HCT116 (cell line): ENCODE measurements around the gene ABHD3. TPM values are rescaled to one million over a fixed set of nuclear protein-coding genes. Genes with fewer than 3 reads are reported as not detected.

Source experiments
- ATAC-seq: fragments of 200-7000 bp; cut with Tn5 transposase; 2 replicates; pipeline ENCODE4 v1.9.1; 2020; ENCODE audit warnings: mild to moderate bottlenecking, moderate library complexity
- BruUV-seq: library from RNA; stranded (reverse); fragments of 400-500 nt; replicated peaks from 2 replicates; lab custom pipeline; 2021; lab: Mats Ljungman, UMichigan
- CTCF ChIA-PET: fragments of 300-600 bp; sonication (Branson Sonifier 250); formaldehyde crosslinking; loops from one replicate; lab custom pipeline; 2021; ENCODE audit warnings: antibody characterized with exemption; lab: Charles Lee
- POLR2A ChIA-PET: fragments of 300-600, 350-600 bp; sonication (Branson Sonifier 250); formaldehyde crosslinking; loops from one replicate; lab custom pipeline; 2021; ENCODE audit warnings: antibody characterized with exemption; lab: Charles Lee
- RAD21 ChIA-PET, 2 experiments: fragments of 300-600 bp; sonication (Branson Sonifier 250); formaldehyde crosslinking; loops; one replicate each; lab custom pipeline; 2023; ENCODE audit warnings: low total read pairs in 2 of 2; ENCODE audit not compliant: uncharacterized antibody in 2 of 2, unreplicated experiment in 2 of 2, low non-redundant PET in 1 of 2; lab: Charles Lee
- DNase-seq: peaks from one replicate; pipeline ENCODE4 v3.0.0-alpha.2; 2010; ENCODE audit warnings: low read depth, low spot score
- H2AFZ ChIP-seq: fragments of 200-600 bp; shearing (Covaris generic), sonication (generic); 2 replicates; pipeline ENCODE4 v1.6.1; 2017; ENCODE audit warnings: low read depth, mixed run types, mixed read lengths, antibody characterized with exemption, low read length; ENCODE audit not compliant: poor library complexity, severe bottlenecking
- H3K27ac ChIP-seq: 2 replicates; pipeline ENCODE4 v1.5.1; 2012; ENCODE audit warnings: low read depth, low read length
- H3K27me3 ChIP-seq: fragments of 200-600 bp; sonication (generic); 2 replicates; pipeline ENCODE4 v1.6.1; 2016; ENCODE audit warnings: mixed run types, low read length, mixed read lengths; ENCODE audit not compliant: insufficient read depth
- H3K36me3 ChIP-seq, 2 experiments: fragments of 200-500 bp in 1 of 2; fragments of 200-600 bp in 1 of 2; sonication (Bioruptor generic) in 1 of 2; sonication (generic) in 1 of 2; 2 replicates each; pipeline versions ENCODE4 v1.5.1 to v1.6.1; 2014 to 2016; ENCODE audit warnings: low read length in 2 of 2, inconsistent platforms in 1 of 2, mixed read lengths in 1 of 2, mixed run types in 1 of 2; ENCODE audit not compliant: insufficient read depth in 2 of 2, control insufficient read depth in 1 of 2
- H3K4me1 ChIP-seq, 2 experiments: fragments of 200-600 bp in 1 of 2; sonication (generic) in 1 of 2; 2 replicates each; pipeline versions ENCODE4 v1.5.1 to v1.6.1; 2012 to 2017; ENCODE audit warnings: low read length in 2 of 2, inconsistent platforms in 1 of 2, mild to moderate bottlenecking in 1 of 2, mixed read lengths in 1 of 2, mixed run types in 1 of 2, moderate library complexity in 1 of 2; ENCODE audit not compliant: insufficient read depth in 2 of 2, control insufficient read depth in 1 of 2
- H3K4me2 ChIP-seq: fragments of 200-600 bp; sonication (generic); 2 replicates; pipeline ENCODE4 v1.6.1; 2017; ENCODE audit warnings: mixed run types, low read length, mixed read lengths
- H3K4me3 ChIP-seq, 2 experiments: fragments of 200-600 bp in 1 of 2; sonication (generic) in 1 of 2; replicated peaks in 1 of 2; 2 replicates each; pipeline ENCODE4 v1.5.1; 2011 to 2016; ENCODE audit warnings: low read length in 2 of 2, control low read depth in 1 of 2, low read depth in 1 of 2, mild to moderate bottlenecking in 1 of 2, mixed read lengths in 1 of 2, mixed run types in 1 of 2
- H3K79me2 ChIP-seq: fragments of 200-600 bp; sonication (generic); 2 replicates; pipeline ENCODE4 v1.6.1; 2017; ENCODE audit warnings: mild to moderate bottlenecking, mixed run types, low read length, moderate library complexity, mixed read lengths; ENCODE audit not compliant: insufficient read depth
- H3K9ac ChIP-seq: fragments of 200-600 bp; sonication (generic); 2 replicates; pipeline ENCODE4 v1.6.1; 2016; ENCODE audit warnings: low read length, mixed read lengths
- H3K9me2 ChIP-seq: fragments of 200-600 bp; sonication (generic), shearing (Covaris generic); 2 replicates; pipeline ENCODE4 v1.6.1; 2017; ENCODE audit warnings: mixed run types, mild to moderate bottlenecking, moderate library complexity; ENCODE audit not compliant: insufficient read depth
- H3K9me3 ChIP-seq, 2 experiments: fragments of 200-500 bp in 1 of 2; fragments of 200-600 bp in 1 of 2; sonication (Bioruptor generic) in 1 of 2; sonication (generic) in 1 of 2; 2 replicates each; pipeline ENCODE4 v1.6.1; 2014 to 2017; ENCODE audit warnings: low read length in 2 of 2, mixed read lengths in 2 of 2, inconsistent platforms in 1 of 2, low read depth in 1 of 2, mild to moderate bottlenecking in 1 of 2, mixed run types in 1 of 2, moderate library complexity in 1 of 2; ENCODE audit not compliant: control insufficient read depth in 1 of 2, insufficient read depth in 1 of 2
- H4K20me1 ChIP-seq: fragments of 200-600 bp; sonication (generic), shearing (Covaris generic); 2 replicates; pipeline ENCODE4 v1.6.1; 2017; ENCODE audit warnings: mixed run types, mild to moderate bottlenecking, moderate library complexity; ENCODE audit not compliant: insufficient read depth
- ATF3 ChIP-seq: IDR thresholded peaks from 2 replicates; pipeline ENCODE4 v1.6.1; 2012
- CBX3 ChIP-seq: IDR thresholded peaks from 2 replicates; pipeline ENCODE4 v1.6.1; 2012; ENCODE audit warnings: low read depth
- EGR1 ChIP-seq: IDR thresholded peaks from 2 replicates; pipeline ENCODE4 v1.6.1; 2012; ENCODE audit warnings: low read depth
- EZH2 ChIP-seq: fragments of 200-600 bp; sonication (generic); IDR thresholded peaks from 2 replicates; pipeline ENCODE4 v1.6.1; 2017; ENCODE audit warnings: antibody characterized with exemption, mixed run types
- EZH2phosphoT487 ChIP-seq: fragments of 200-600 bp; IDR thresholded peaks from 2 replicates; pipeline ENCODE4 v1.6.1; 2018; ENCODE audit warnings: antibody characterized with exemption, borderline replicate concordance
- FOSL1 ChIP-seq: IDR thresholded peaks from 2 replicates; pipeline ENCODE4 v1.6.1; 2012; ENCODE audit warnings: low read depth
- MAX ChIP-seq: IDR thresholded peaks from 2 replicates; pipeline ENCODE4 v1.6.1; 2012
- REST ChIP-seq: IDR thresholded peaks from 2 replicates; pipeline ENCODE4 v1.6.1; 2012; ENCODE audit warnings: low read depth
- SIN3A ChIP-seq: IDR thresholded peaks from 2 replicates; pipeline ENCODE4 v1.6.1; 2012; ENCODE audit warnings: low read depth
- SP1 ChIP-seq: IDR thresholded peaks from 2 replicates; pipeline ENCODE4 v1.6.1; 2012; ENCODE audit warnings: low read depth
- SRF ChIP-seq: IDR thresholded peaks from 2 replicates; pipeline ENCODE4 v1.6.1; 2012; ENCODE audit warnings: low read depth
- TCF7L2 ChIP-seq: IDR thresholded peaks from 2 replicates; pipeline ENCODE4 v1.7.0; 2011; ENCODE audit warnings: borderline replicate concordance, inconsistent platforms; ENCODE audit not compliant: insufficient read depth, insufficient read length; ENCODE audit errors: extremely low read depth
- YY1 ChIP-seq: IDR thresholded peaks from 2 replicates; pipeline ENCODE4 v1.6.1; 2011; ENCODE audit warnings: low read length, low read depth, moderate library complexity, mild to moderate bottlenecking; ENCODE audit not compliant: insufficient replicate concordance; ENCODE audit errors: extremely low read depth
- ZFX ChIP-seq: fragments of 450-650 bp; IDR thresholded peaks from 2 replicates; pipeline ENCODE4 v1.6.1; 2017
- intact Hi-C: fragments of 100-400 bp; cut with micrococcal nuclease; formaldehyde crosslinking; loops from 2 replicates; pipeline ENCODE4 v1.10.0; 2022
- total RNA-seq: library from RNA; stranded (reverse); gene quantifications from one replicate; pipeline ENCODE4 v1.2.1, GENCODE V29; 2021; ENCODE audit not compliant: unreplicated experiment

Gene ABHD3
- total RNA-seq, 1 experiment from 2014 or later = 29.9 TPM

GRCh38 chr18:21684731-21685130 is 19.8 kb downstream of the ABHD3 start:
- no peaks in the 10 kb centered on the region for H3K9me3 ChIP-seq
- no peak overlapping the region for H2AFZ ChIP-seq
- intact Hi-C loops = no loop called here
- no TSS peak for BruUV-seq
- H3K9me2 ChIP-seq = no peaks in the 10 kb centered on the region
- no peaks in the 10 kb centered on the region for H3K27me3 ChIP-seq
- ChIA-PET POLR2A (interaction anchor here (0.7 kb wide), 2 partner anchors 175 to 578 kb away, joined by 3 to 5 read pairs; no protein-coding TSS in a partner anchor), RAD21 (no interaction called here), CTCF (no interaction called here)
- H3K36me3 ChIP-seq = peaks cover 4 to 11% of the 10 kb centered on the region in 2 experiments; a peak in 3 of 4 replicates
- no peak overlapping the region for H3K4me3 ChIP-seq
- no peak overlapping the region for H3K9ac ChIP-seq
- H3K27ac ChIP-seq = no peak overlapping the region
- no peak for DNase-seq
- peaks cover 9% of the 10 kb centered on the region; the same call in 1 of the 2 replicates for H3K79me2 ChIP-seq
- no peak for ATAC-seq
- no peak for TF ChIP-seq SRF
- TF ChIP-seq ZFX = no peak
- no peak for TF ChIP-seq EZH2
- TF ChIP-seq EZH2phosphoT487 = no peak
- no peak for TF ChIP-seq SIN3A
- TF ChIP-seq SP1 = no peak
- TF ChIP-seq MAX = no peak
- TF ChIP-seq YY1 = no peak
- TF ChIP-seq FOSL1 = no peak
- no peak for TF ChIP-seq TCF7L2
- no peak for TF ChIP-seq EGR1
- TF ChIP-seq CBX3 = no peak
- no peak for TF ChIP-seq REST
- TF ChIP-seq ATF3 = no peak
- no peaks in the 10 kb centered on the region for H3K4me1 ChIP-seq
- no peaks in the 10 kb centered on the region for H4K20me1 ChIP-seq
- H3K4me2 ChIP-seq = no peak overlapping the region
